ENCODE measurements around the gene ARHGEF7. TPM values are rescaled to one million over a fixed set of nuclear protein-coding genes. Genes with fewer than 3 reads are reported as not detected.
A peak's percentile ranks its signal among the peaks of the same experiment; 100 is the strongest.

ARHGEF7 gene
- total RNA-seq, 2 experiments from 2014 or later, result 78.9 to 82.0 TPM

GRCh38 chr13:111130116-111130508 is 15.0 kb downstream of the ARHGEF7 start:
- no peaks in the 10 kb centered on the region for H3K4me1 Mint-ChIP-seq
- no peaks in the 10 kb centered on the region for H3K9me3 Mint-ChIP-seq
- no peak overlapping the region for H3K27ac Mint-ChIP-seq
- POLR2A ChIA-PET, result no interaction called here
- peaks cover 26% of the 10 kb centered on the region for H3K27me3 Mint-ChIP-seq
- no peak overlapping the region for H3K4me3 Mint-ChIP-seq
- ATAC-seq (ENCODE audit: low read depth), result no peak
- no peak for DNase-seq
- no peaks in the 10 kb centered on the region for H3K36me3 Mint-ChIP-seq

- H3K4me3 Mint-ChIP-seq, result no peak overlapping the region
- H3K27ac Mint-ChIP-seq, result no peak overlapping the region
- H3K36me3 Mint-ChIP-seq, result no peaks in the 10 kb centered on the region
- no peaks in the 10 kb centered on the region for H3K4me1 Mint-ChIP-seq
- DNase-seq, result no peak
- ATAC-seq (ENCODE audit: low read depth), result no peak
- no peaks in the 10 kb centered on the region for H3K9me3 Mint-ChIP-seq
- H3K27me3 Mint-ChIP-seq, result peaks cover 25% of the 10 kb centered on the region
- POLR2A ChIA-PET, result no interaction called here
Measured at GRCh38 chr13:111131048-111131447, 15.9 kb downstream of the ARHGEF7 start.

- no peaks in the 10 kb centered on the region for H3K4me1 Mint-ChIP-seq
- ATAC-seq (ENCODE audit: low read depth) (no peak), DNase-seq (no peak)
- no peak overlapping the region for H3K27ac Mint-ChIP-seq
- POLR2A ChIA-PET, result no interaction called here
- peaks cover 28% of the 10 kb centered on the region for H3K27me3 Mint-ChIP-seq
- H3K36me3 Mint-ChIP-seq, result no peaks in the 10 kb centered on the region
- no peak overlapping the region for H3K4me3 Mint-ChIP-seq
- no peaks in the 10 kb centered on the region for H3K9me3 Mint-ChIP-seq
Measured at GRCh38 chr13:111131611-111132010, 16.5 kb downstream of the ARHGEF7 start.

- H3K27ac Mint-ChIP-seq, result no peak overlapping the region
- DNase-seq, result no peak
- POLR2A ChIA-PET, result no interaction called here
- H3K4me1 Mint-ChIP-seq, result no peaks in the 10 kb centered on the region
- H3K36me3 Mint-ChIP-seq, result no peaks in the 10 kb centered on the region
- H3K9me3 Mint-ChIP-seq, result no peaks in the 10 kb centered on the region
- peaks cover 36% of the 10 kb centered on the region for H3K27me3 Mint-ChIP-seq
- no peak for ATAC-seq (ENCODE audit: low read depth)
- no peak overlapping the region for H3K4me3 Mint-ChIP-seq
Measured at GRCh38 chr13:111132948-111133347, 17.8 kb downstream of the ARHGEF7 start.

- Mint-ChIP-seq H3K4me3 (no peak overlapping the region), H3K4me1 (peaks cover 1% of the 10 kb centered on the region), H3K9me3 (no peaks in the 10 kb centered on the region), H3K36me3 (no peaks in the 10 kb centered on the region), H3K27me3 (peaks cover 51% of the 10 kb centered on the region), H3K27ac (no peak overlapping the region)
- DNase-seq, result no peak
- POLR2A ChIA-PET, result no interaction called here
- ATAC-seq (ENCODE audit: low read depth), result no peak
Measured at GRCh38 chr13:111139452-111139851, 24.3 kb downstream of the ARHGEF7 start.

- peaks cover 51% of the 10 kb centered on the region for H3K27me3 Mint-ChIP-seq
- no peaks in the 10 kb centered on the region for H3K9me3 Mint-ChIP-seq
- DNase-seq (no peak), ATAC-seq (ENCODE audit: low read depth) (no peak)
- POLR2A ChIA-PET, result interaction anchor here (0.7 kb wide), 1 partner anchor 18 kb away, joined by 3 read pairs; no protein-coding TSS in a partner anchor
- H3K27ac Mint-ChIP-seq, result no peak overlapping the region
- no peak overlapping the region for H3K4me3 Mint-ChIP-seq
- no peaks in the 10 kb centered on the region for H3K36me3 Mint-ChIP-seq
- peaks cover 1% of the 10 kb centered on the region for H3K4me1 Mint-ChIP-seq
Measured at GRCh38 chr13:111139873-111140561, 24.9 kb downstream of the ARHGEF7 start.

GRCh38 chr13:111140562-111141105 is 25.5 kb downstream of the ARHGEF7 start:
- H3K36me3 Mint-ChIP-seq, result no peaks in the 10 kb centered on the region
- H3K27ac Mint-ChIP-seq, result no peak overlapping the region
- no peaks in the 10 kb centered on the region for H3K9me3 Mint-ChIP-seq
- POLR2A ChIA-PET, result interaction anchor here (0.7 kb wide), 1 partner anchor 17 kb away, joined by 3 read pairs; no protein-coding TSS in a partner anchor
- DNase-seq (no peak), ATAC-seq (ENCODE audit: low read depth) (no peak)
- no peak overlapping the region for H3K4me3 Mint-ChIP-seq
- peaks cover 1% of the 10 kb centered on the region for H3K4me1 Mint-ChIP-seq
- H3K27me3 Mint-ChIP-seq, result peaks cover 51% of the 10 kb centered on the region

- POLR2A ChIA-PET, result no interaction called here
- ATAC-seq (ENCODE audit: low read depth) (no peak), DNase-seq (no peak)
- Mint-ChIP-seq H3K4me1 (peaks cover 1% of the 10 kb centered on the region), H3K4me3 (no peak overlapping the region), H3K9me3 (no peaks in the 10 kb centered on the region), H3K27ac (no peak overlapping the region), H3K27me3 (peaks cover 48% of the 10 kb centered on the region), H3K36me3 (no peaks in the 10 kb centered on the region)
Measured at GRCh38 chr13:111142472-111142871, 27.4 kb downstream of the ARHGEF7 start.

- Mint-ChIP-seq H3K36me3 (no peaks in the 10 kb centered on the region), H3K4me1 (peaks cover 1% of the 10 kb centered on the region), H3K27me3 (peaks cover 45% of the 10 kb centered on the region), H3K27ac (no peak overlapping the region), H3K9me3 (no peaks in the 10 kb centered on the region), H3K4me3 (no peak overlapping the region)
- no peak for DNase-seq
- ATAC-seq (ENCODE audit: low read depth), result no peak
- POLR2A ChIA-PET, result no interaction called here
Measured at GRCh38 chr13:111143865-111144540, 28.9 kb downstream of the ARHGEF7 start.

- H3K27ac Mint-ChIP-seq, result no peak overlapping the region
- no peak overlapping the region for H3K4me3 Mint-ChIP-seq
- DNase-seq (no peak), ATAC-seq (ENCODE audit: low read depth) (no peak)
- peaks cover 1% of the 10 kb centered on the region for H3K4me1 Mint-ChIP-seq
- peaks cover 45% of the 10 kb centered on the region for H3K27me3 Mint-ChIP-seq
- no peaks in the 10 kb centered on the region for H3K36me3 Mint-ChIP-seq
- POLR2A ChIA-PET, result no interaction called here
- H3K9me3 Mint-ChIP-seq, result no peaks in the 10 kb centered on the region
Measured at GRCh38 chr13:111145071-111145470, 30.0 kb downstream of the ARHGEF7 start.

- no peak overlapping the region for H3K4me3 Mint-ChIP-seq
- peaks cover 1% of the 10 kb centered on the region for H3K4me1 Mint-ChIP-seq
- no peaks in the 10 kb centered on the region for H3K9me3 Mint-ChIP-seq
- H3K27ac Mint-ChIP-seq, result no peak overlapping the region
- ATAC-seq (ENCODE audit: low read depth), result no peak
- DNase-seq, result no peak
- POLR2A ChIA-PET, result no interaction called here
- H3K36me3 Mint-ChIP-seq, result no peaks in the 10 kb centered on the region
- H3K27me3 Mint-ChIP-seq, result peaks cover 42% of the 10 kb centered on the region
Measured at GRCh38 chr13:111145506-111145905, 30.4 kb downstream of the ARHGEF7 start.

- DNase-seq (no peak), ATAC-seq (ENCODE audit: low read depth) (no peak)
- no peaks in the 10 kb centered on the region for H3K9me3 Mint-ChIP-seq
- H3K4me1 Mint-ChIP-seq, result peaks cover 21% of the 10 kb centered on the region
- POLR2A ChIA-PET, result interaction anchor here (1.0 to 1.8 kb wide), 2 partner anchors 32 to 36 kb away, joined by 3 to 6 read pairs; no protein-coding TSS in a partner anchor
- peaks cover 18% of the 10 kb centered on the region for H3K27me3 Mint-ChIP-seq
- peak overlapping the region; percentile 92 for H3K4me3 Mint-ChIP-seq
- H3K36me3 Mint-ChIP-seq, result peaks cover 7% of the 10 kb centered on the region
- peak overlapping the region; percentile 97 for H3K27ac Mint-ChIP-seq
Measured at GRCh38 chr13:111152844-111153243, 37.7 kb downstream of the ARHGEF7 start.

GRCh38 chr13:111153279-111153976 is 38.3 kb downstream of the ARHGEF7 start:
- Mint-ChIP-seq H3K9me3 (no peaks in the 10 kb centered on the region), H3K27ac (peak overlapping the region; percentile 97), H3K4me1 (peaks cover 21% of the 10 kb centered on the region), H3K27me3 (peaks cover 18% of the 10 kb centered on the region), H3K36me3 (peaks cover 7% of the 10 kb centered on the region), H3K4me3 (peak overlapping the region; percentile 93)
- DNase-seq (peak; percentile 96), ATAC-seq (ENCODE audit: low read depth) (peak; percentile 87)
- POLR2A ChIA-PET, result interaction anchor here (1.0 to 1.8 kb wide), 2 partner anchors 31 to 35 kb away, joined by 3 to 6 read pairs; no protein-coding TSS in a partner anchor

Measured in activated naive CD8-positive, alpha-beta T cell treated with anti-CD3 and anti-CD28 coated beads, Interleukin-2, amount 10 ng/mL, durations not matched to agents 7 days and 5 days (primary cell).